ENCODE data around the gene TNFSF15.
"Not testable (repeated sequence)": the region's sequence is repeated elsewhere in the genome, so short reads cannot be mapped to it uniquely, and the experiment has no call there.

The TNFSF15 gene

GRCh38 chr9:114735704-114736103, 70.1 kb downstream of the TNFSF15 start:
- no peak overlapping the region for H3K9ac ChIP-seq (ENCODE audit: low read length)
- no peaks in the 10 kb centered on the region for H4K20me1 ChIP-seq (ENCODE audit: insufficient read depth, low read length)
- no peaks in the 10 kb centered on the region for H3K9me2 ChIP-seq (replicated peaks; ENCODE audit: insufficient read depth, low read length)
- TF ChIP-seq CTCF (IDR thresholded peaks at IDR 0.05; ENCODE audit: low read length) (no peak), EZH2phosphoT487 (IDR thresholded peaks at IDR 0.05; ENCODE audit: low read length) (no peak)
- no peaks in the 10 kb centered on the region for H3K79me2 ChIP-seq (ENCODE audit: low read length)
- H3K9me3 ChIP-seq (replicated peaks; ENCODE audit: insufficient read depth, low read length), result no peaks in the 10 kb centered on the region
- H3K4me3 ChIP-seq (ENCODE audit: low read length), result no peak overlapping the region
- no peaks in the 10 kb centered on the region for H3K27me3 ChIP-seq (replicated peaks; ENCODE audit: insufficient read depth, low read length)
- no peak overlapping the region for H2AFZ ChIP-seq (ENCODE audit: low read length)
- H3F3A ChIP-seq (ENCODE audit: insufficient read depth, low read length), result no peaks in the 10 kb centered on the region
- no peaks in the 10 kb centered on the region; the same call in 1 of the 2 replicates for H3K4me1 ChIP-seq (ENCODE audit: low read length)
- no peak overlapping the region for H3K27ac ChIP-seq (ENCODE audit: low read length)
- no peaks in the 10 kb centered on the region for H3K36me3 ChIP-seq (replicated peaks; ENCODE audit: insufficient read depth, low read length)
- H3K4me2 ChIP-seq (ENCODE audit: low read depth, low read length), result no peak overlapping the region
- DNase-seq, result no peak

DNA sequence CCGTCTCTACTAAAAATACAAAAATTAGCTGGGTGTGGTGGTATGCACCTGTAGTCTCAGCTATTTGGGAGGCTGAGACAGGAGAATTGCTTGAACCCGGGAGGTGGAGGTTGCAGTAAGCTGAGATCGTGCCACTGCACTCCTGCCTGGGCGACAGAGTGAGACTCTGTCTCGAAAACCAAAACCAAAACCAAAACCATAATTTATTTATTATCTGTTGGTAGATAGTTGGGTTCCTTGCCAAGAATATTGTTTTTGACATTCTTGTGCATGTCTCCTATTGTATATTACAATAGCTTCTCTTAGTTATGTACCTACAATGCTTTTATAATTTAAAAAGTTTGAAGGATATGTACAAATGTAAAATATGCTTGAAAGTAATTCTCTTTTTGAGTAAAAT, 70.7 kb downstream of the TNFSF15 start:
- not testable (repeated sequence) for H3K79me2 ChIP-seq (ENCODE audit: low read length); H3F3A ChIP-seq (ENCODE audit: insufficient read depth, low read length); H3K9me3 ChIP-seq (replicated peaks; ENCODE audit: insufficient read depth, low read length); H3K9ac ChIP-seq (ENCODE audit: low read length); H3K27me3 ChIP-seq (replicated peaks; ENCODE audit: insufficient read depth, low read length); H3K9me2 ChIP-seq (replicated peaks; ENCODE audit: insufficient read depth, low read length); H3K27ac ChIP-seq (ENCODE audit: low read length); H4K20me1 ChIP-seq (ENCODE audit: insufficient read depth, low read length); H3K4me1 ChIP-seq (ENCODE audit: low read length); H3K4me3 ChIP-seq (ENCODE audit: low read length); H3K36me3 ChIP-seq (replicated peaks; ENCODE audit: insufficient read depth, low read length); H2AFZ ChIP-seq (ENCODE audit: low read length)
- peak; percentile 40 for DNase-seq
- H3K4me2 ChIP-seq (ENCODE audit: low read depth, low read length), result 0 out of 2 replicates have a peak overlapping the region, but pooled peaks have one; percentile 7

Data from MM.1S (cell line).